Peyer's patch (tissue), 4 donors: ENCODE data around the gene HPSE2.

ENCODE experiments used
- POLR2A ChIP-seq, 2 donors: fragments of 450-650 bp; IDR thresholded peaks; one replicate each; pipeline ENCODE4 v1.5.1; 2017; ENCODE audit warnings: antibody characterized with exemption in 2 of 2, mild to moderate bottlenecking in 2 of 2, moderate library complexity in 2 of 2
- TF ChIP-seq, protein P1 (sequence below), 6 experiments: fragments of 450-650 bp in 4 of 6; fragments of 200-600 bp in 2 of 6; sonication (generic) in 1 of 6; IDR thresholded peaks; one replicate each; pipeline ENCODE4 v1.5.1; 2017 to 2019; ENCODE audit warnings: antibody characterized with exemption in 6 of 6, mild to moderate bottlenecking in 3 of 6, moderate library complexity in 1 of 6

GRCh38 chr10:98570834-98571233, 664.8 kb downstream of the HPSE2 start:
- TF ChIP-seq, protein P1, sequence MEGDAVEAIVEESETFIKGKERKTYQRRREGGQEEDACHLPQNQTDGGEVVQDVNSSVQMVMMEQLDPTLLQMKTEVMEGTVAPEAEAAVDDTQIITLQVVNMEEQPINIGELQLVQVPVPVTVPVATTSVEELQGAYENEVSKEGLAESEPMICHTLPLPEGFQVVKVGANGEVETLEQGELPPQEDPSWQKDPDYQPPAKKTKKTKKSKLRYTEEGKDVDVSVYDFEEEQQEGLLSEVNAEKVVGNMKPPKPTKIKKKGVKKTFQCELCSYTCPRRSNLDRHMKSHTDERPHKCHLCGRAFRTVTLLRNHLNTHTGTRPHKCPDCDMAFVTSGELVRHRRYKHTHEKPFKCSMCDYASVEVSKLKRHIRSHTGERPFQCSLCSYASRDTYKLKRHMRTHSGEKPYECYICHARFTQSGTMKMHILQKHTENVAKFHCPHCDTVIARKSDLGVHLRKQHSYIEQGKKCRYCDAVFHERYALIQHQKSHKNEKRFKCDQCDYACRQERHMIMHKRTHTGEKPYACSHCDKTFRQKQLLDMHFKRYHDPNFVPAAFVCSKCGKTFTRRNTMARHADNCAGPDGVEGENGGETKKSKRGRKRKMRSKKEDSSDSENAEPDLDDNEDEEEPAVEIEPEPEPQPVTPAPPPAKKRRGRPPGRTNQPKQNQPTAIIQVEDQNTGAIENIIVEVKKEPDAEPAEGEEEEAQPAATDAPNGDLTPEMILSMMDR (IDR thresholded peaks at IDR 0.05), result no peak
- TF ChIP-seq POLR2A (IDR thresholded peaks at IDR 0.05), result no peak
